IMR-90 (cell line): ENCODE measurements around the gene GABRB2. TPM values are rescaled to one million over a fixed set of nuclear protein-coding genes. Genes with fewer than 3 reads are reported as not detected.

Source experiments
- ATAC-seq: fragments of 200-7000 bp; cut with Tn5 transposase; 2 replicates; pipeline ENCODE4 v1.9.1; 2020; ENCODE audit warnings: low read depth, mild to moderate bottlenecking, moderate library complexity
- BruUV-seq: library from RNA; stranded (reverse); fragments of 400-500 nt; replicated peaks from 2 replicates; lab custom pipeline; 2021; lab: Mats Ljungman, UMichigan
- CTCF ChIA-PET: fragments of 300-600 bp; formaldehyde crosslinking; extraction: SDS; loops from one replicate; lab custom pipeline; 2021; ENCODE audit warnings: antibody characterized with exemption; lab: Yijun Ruan, JAX
- POLR2A ChIA-PET: fragments of 300-600 bp; sonication (Branson Sonifier 250); formaldehyde crosslinking; loops from one replicate; lab custom pipeline; 2022; ENCODE audit warnings: antibody characterized with exemption; ENCODE audit not compliant: unreplicated experiment; lab: Charles Lee
- DNase-seq: peaks from one replicate; pipeline ENCODE4 v3.0.0; 2013
- H2AFZ ChIP-seq: replicated peaks from 2 replicates; pipeline ENCODE3; 2013; ENCODE audit warnings: low read length, mild to moderate bottlenecking; ENCODE audit not compliant: poor library complexity
- H2AK5ac ChIP-seq: 2 replicates; pipeline ENCODE4 v1.6.1; 2013; ENCODE audit warnings: low read depth, low read length, inconsistent platforms
- H2AK9ac ChIP-seq: replicated peaks from 2 replicates; pipeline ENCODE3; 2013; ENCODE audit warnings: mild to moderate bottlenecking, low read depth, low read length, moderate library complexity; ENCODE audit not compliant: poor library complexity
- H2BK120ac ChIP-seq: 2 replicates; pipeline ENCODE4 v1.6.1; 2013; ENCODE audit warnings: low read depth, low read length, inconsistent platforms
- H2BK15ac ChIP-seq: 3 replicates; pipeline ENCODE4 v1.6.1; 2013; ENCODE audit warnings: low read depth, low read length, inconsistent platforms
- H2BK20ac ChIP-seq: 2 replicates; pipeline ENCODE4 v1.6.1; 2013; ENCODE audit warnings: low read depth, mild to moderate bottlenecking, inconsistent platforms, low read length, moderate library complexity
- H2BK5ac ChIP-seq: 2 replicates; pipeline ENCODE4 v1.6.1; 2013; ENCODE audit warnings: mild to moderate bottlenecking, low read depth, low read length, inconsistent platforms; ENCODE audit not compliant: poor library complexity, severe bottlenecking
- H3K14ac ChIP-seq: replicated peaks from 2 replicates; pipeline ENCODE4 v1.6.1; 2013; ENCODE audit warnings: low read depth, low read length, inconsistent platforms
- H3K18ac ChIP-seq: 2 replicates; pipeline ENCODE4 v1.6.1; 2013; ENCODE audit warnings: low read depth, low read length, control low read depth
- H3K23ac ChIP-seq: 2 replicates; pipeline ENCODE4 v1.6.1; 2013; ENCODE audit warnings: low read depth, low read length, inconsistent platforms
- H3K27ac ChIP-seq: 2 replicates; pipeline ENCODE4 v1.5.1; 2013; ENCODE audit warnings: mild to moderate bottlenecking, control low read depth, low read length; ENCODE audit not compliant: insufficient read depth
- H3K27me3 ChIP-seq: 2 replicates; pipeline ENCODE4 v1.6.1; 2013; ENCODE audit warnings: low read length; ENCODE audit not compliant: control insufficient read depth, insufficient read depth
- H3K36me3 ChIP-seq: 2 replicates; pipeline ENCODE4 v1.6.1; 2013; ENCODE audit warnings: low read length, mixed read lengths; ENCODE audit not compliant: control insufficient read depth, insufficient read depth
- H3K4ac ChIP-seq: 2 replicates; pipeline ENCODE4 v1.6.1; 2013; ENCODE audit warnings: low read depth, low read length, inconsistent platforms
- H3K4me1 ChIP-seq: 2 replicates; pipeline ENCODE4 v1.6.1; 2013; ENCODE audit warnings: low read length, mixed read lengths; ENCODE audit not compliant: control insufficient read depth, insufficient read depth
- H3K4me2 ChIP-seq: 2 replicates; pipeline ENCODE4 v1.6.1; 2013; ENCODE audit warnings: low read depth, mild to moderate bottlenecking, control low read depth, low read length, moderate library complexity
- H3K4me3 ChIP-seq: 2 replicates; pipeline ENCODE4 v1.5.1; 2013; ENCODE audit warnings: low read depth, mild to moderate bottlenecking, control low read depth, low read length, moderate library complexity; ENCODE audit not compliant: insufficient read depth
- H3K56ac ChIP-seq: 2 replicates; pipeline ENCODE4 v1.6.1; 2013; ENCODE audit warnings: low read length, inconsistent platforms; ENCODE audit not compliant: insufficient read depth; ENCODE audit errors: extremely low read depth
- H3K79me1 ChIP-seq, 2 experiments: 2 replicates each; pipeline ENCODE4 v1.6.1; 2013; ENCODE audit warnings: low read length in 2 of 2, inconsistent platforms in 1 of 2, low read depth in 1 of 2
- H3K9ac ChIP-seq: 2 replicates; pipeline ENCODE4 v1.6.1; 2013; ENCODE audit warnings: low read depth, low read length, control low read depth
- H3K9me1 ChIP-seq: 2 replicates; pipeline ENCODE4 v1.6.1; 2013; ENCODE audit warnings: low read length, inconsistent platforms; ENCODE audit not compliant: insufficient read depth
- H3K9me3 ChIP-seq: 2 replicates; pipeline ENCODE4 v1.6.1; 2013; ENCODE audit warnings: low read length; ENCODE audit not compliant: control insufficient read depth, insufficient read depth
- H4K20me1 ChIP-seq: 2 replicates; pipeline ENCODE4 v1.6.1; 2013; ENCODE audit warnings: low read length, inconsistent platforms; ENCODE audit not compliant: insufficient read depth
- H4K5ac ChIP-seq: 2 replicates; pipeline ENCODE4 v1.6.1; 2013; ENCODE audit warnings: mild to moderate bottlenecking, low read depth, low read length, control low read depth
- H4K8ac ChIP-seq, 2 experiments: 2 replicates each; pipeline ENCODE4 v1.6.1; 2013; ENCODE audit warnings: low read depth in 2 of 2, low read length in 2 of 2, control low read depth in 1 of 2, inconsistent platforms in 1 of 2
- H4K91ac ChIP-seq: 2 replicates; pipeline ENCODE4 v1.6.1; 2013; ENCODE audit warnings: low read depth, low read length, inconsistent platforms; ENCODE audit not compliant: insufficient read depth
- BHLHE40 ChIP-seq: fragments of 150-350 bp; IDR thresholded peaks from 2 replicates; pipeline ENCODE4 v1.6.1; 2016; ENCODE audit warnings: mild to moderate bottlenecking, low read depth, low read length
- CEBPB ChIP-seq: IDR thresholded peaks from 2 replicates; pipeline ENCODE4 v1.6.1; 2012; ENCODE audit warnings: low read depth, low read length, improper control_type of control experiment
- CHD1 ChIP-seq: IDR thresholded peaks from 2 replicates; pipeline ENCODE4 v1.6.1; 2012; ENCODE audit warnings: low read depth, low read length, improper control_type of control experiment
- CTCF ChIP-seq: conservative IDR thresholded peaks from 2 replicates; pipeline ENCODE4 v1.5.1; 2012; ENCODE audit warnings: mild to moderate bottlenecking, low read depth, low read length, improper control_type of control experiment
- ELK1 ChIP-seq: fragments of 150-350 bp; IDR thresholded peaks from 2 replicates; pipeline ENCODE4 v1.6.1; 2016; ENCODE audit warnings: low read depth, mild to moderate bottlenecking, low read length, moderate library complexity, borderline replicate concordance
- FOS ChIP-seq: fragments of 150-350 bp; IDR thresholded peaks from 2 replicates; pipeline ENCODE4 v1.6.1; 2016; ENCODE audit warnings: low read depth, low read length
- MAFK ChIP-seq: IDR thresholded peaks from 2 replicates; pipeline ENCODE4 v1.6.1; 2012; ENCODE audit warnings: low read depth, low read length, improper control_type of control experiment
- MAZ ChIP-seq: IDR thresholded peaks from 2 replicates; pipeline ENCODE4 v1.6.1; 2012; ENCODE audit warnings: low read depth, mild to moderate bottlenecking, low read length, improper control_type of control experiment, moderate library complexity, borderline replicate concordance
- MXI1 ChIP-seq: IDR thresholded peaks from 2 replicates; pipeline ENCODE4 v1.6.1; 2012; ENCODE audit warnings: low read depth, mild to moderate bottlenecking, low read length, moderate library complexity, borderline replicate concordance
- NFE2L2 ChIP-seq: fragments of 150-350 bp; IDR thresholded peaks from 2 replicates; pipeline ENCODE4 v1.6.1; 2016; ENCODE audit warnings: low read depth, mild to moderate bottlenecking, low read length
- POLR2A ChIP-seq: IDR thresholded peaks from 2 replicates; pipeline ENCODE4 v1.6.1; 2012; ENCODE audit warnings: mild to moderate bottlenecking, low read depth, low read length
- RCOR1 ChIP-seq: IDR thresholded peaks from 2 replicates; pipeline ENCODE4 v1.6.1; 2012; ENCODE audit warnings: mild to moderate bottlenecking, low read length, improper control_type of control experiment; ENCODE audit not compliant: insufficient replicate concordance
- RFX5 ChIP-seq: IDR thresholded peaks from 2 replicates; pipeline ENCODE4 v1.8.0; 2012; ENCODE audit warnings: low read depth, mild to moderate bottlenecking, low read length, moderate library complexity
- SMC3 ChIP-seq: fragments of 150-350 bp; IDR thresholded peaks from 2 replicates; pipeline ENCODE4 v1.6.1; 2016; ENCODE audit warnings: low read depth, mild to moderate bottlenecking, antibody characterized with exemption, low read length, moderate library complexity
- WGBS, 2 experiments: methylation state at CpG; one replicate each; pipeline versions ENCODE4 v1.1.5 to v1.1.7; 2013; ENCODE audit warnings: missing lambda C conversion rate in 2 of 2; ENCODE audit not compliant: insufficient read length in 1 of 2; ENCODE audit errors: extremely low coverage in 2 of 2; 5-methylcytosine and 5-hydroxymethylcytosine counted together
- dilution Hi-C: fragments of 300-500 bp; cut with HindIII; formaldehyde crosslinking; loops from one replicate; pipeline ENCODE4 v1.14.3; 2018; ENCODE audit warnings: low sequenced_read_pairs; ENCODE audit not compliant: unreplicated experiment
- in situ Hi-C: fragments of 300-500 bp; cut with MboI; formaldehyde crosslinking; loops from 3 replicates; pipeline ENCODE4 v1.14.3; 2019; ENCODE audit warnings: low sequenced_read_pairs, inconsistent platforms, mixed read lengths
- intact Hi-C: fragments of 100-400 bp; cut with micrococcal nuclease; formaldehyde crosslinking; loops from 2 replicates; pipeline ENCODE4 v1.10.0; 2022
- polyA plus RNA-seq, 3 experiments: library from polyadenylated mRNA; depleted of rRNA; stranded (reverse); fragments of >200 nt; gene quantifications; 2 replicates each; pipeline ENCODE4 v1.2.3, GENCODE V29; 2012; ENCODE audit warnings: low replicate concordance in 1 of 3
- total RNA-seq: library from RNA; depleted of rRNA; stranded (reverse); fragments of >200 nt; gene quantifications from 2 replicates; pipeline ENCODE4 v1.2.3, GENCODE V29; 2012
- TF ChIP-seq, protein P1 (sequence below): fragments of 150-350 bp; IDR thresholded peaks from 2 replicates; pipeline ENCODE4 v1.6.1; 2017; ENCODE audit warnings: mild to moderate bottlenecking, antibody characterized with exemption, low read length, low read depth

The GABRB2 gene
- total and polyA plus RNA-seq, 2 of the 4 experiments (the other 2 are of a cell fraction), result not detected

DNA sequence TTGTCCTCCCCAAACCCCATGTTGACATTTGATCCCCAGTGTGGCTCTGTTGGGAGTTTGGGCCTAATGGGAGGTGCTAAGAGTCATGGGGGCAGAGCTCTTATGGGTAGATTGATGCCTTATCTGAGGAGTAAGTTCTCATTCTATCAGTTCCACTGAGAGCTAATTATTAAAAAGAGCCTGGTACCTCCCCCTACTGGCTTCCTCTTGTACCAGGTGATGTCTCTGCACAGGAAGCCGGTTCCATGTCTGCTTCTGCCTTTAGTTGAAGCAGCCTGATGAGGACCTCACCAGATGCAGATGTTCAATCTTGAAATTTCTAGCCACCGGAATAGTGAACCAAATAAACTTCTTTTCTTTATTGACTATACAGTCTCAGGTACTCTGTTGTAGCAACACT lies 10.8 kb downstream of the GABRB2 start:
- no peak overlapping the region for H2BK15ac ChIP-seq
- dilution Hi-C loops, result no loop called here
- no peak overlapping the region for H3K23ac ChIP-seq
- H3K9me1 ChIP-seq, result no peaks in the 10 kb centered on the region
- no peak overlapping the region for H3K18ac ChIP-seq
- WGBS, 2 experiments, result 71% methylated on average over 1 of the region's 2 CpGs; no CpG with 5 or more reads in 1 of the 2 experiments
- H2AK9ac ChIP-seq, result no peak overlapping the region
- in situ Hi-C loops, result no loop called here
- POLR2A ChIA-PET, result no interaction called here
- H3K14ac ChIP-seq, result no peak overlapping the region
- intact Hi-C loops, result no loop called here
- H3K4me3 ChIP-seq, result no peak overlapping the region
- CTCF ChIA-PET, result no interaction called here
- no peak overlapping the region for H4K91ac ChIP-seq
- no peaks in the 10 kb centered on the region for H3K79me1 ChIP-seq
- no peaks in the 10 kb centered on the region for H3K4me1 ChIP-seq
- H2BK20ac ChIP-seq, result no peak overlapping the region
- H4K8ac ChIP-seq, result no peak overlapping the region
- no peak overlapping the region for H3K56ac ChIP-seq
- H4K5ac ChIP-seq, result no peak overlapping the region
- no peak overlapping the region for H2AFZ ChIP-seq
- H4K20me1 ChIP-seq, result no peaks in the 10 kb centered on the region
- no TSS peak for BruUV-seq
- no peak overlapping the region for H3K9ac ChIP-seq
- no peak overlapping the region for H2BK5ac ChIP-seq
- H3K36me3 ChIP-seq, result no peaks in the 10 kb centered on the region
- DNase-seq (no peak), ATAC-seq (no peak)
- H3K9me3 ChIP-seq, result peaks cover under 1% of the 10 kb centered on the region; the same call in 1 of the 2 replicates
- H3K27ac ChIP-seq, result no peak overlapping the region
- no peaks in the 10 kb centered on the region for H3K27me3 ChIP-seq
- no peak overlapping the region for H3K4ac ChIP-seq
- TF ChIP-seq MAZ, result no peak
- TF ChIP-seq MXI1, result no peak
- TF ChIP-seq FOS, result no peak
- no peak for TF ChIP-seq RFX5
- TF ChIP-seq CTCF, result no peak
- no peak for TF ChIP-seq SMC3
- TF ChIP-seq, protein P1, sequence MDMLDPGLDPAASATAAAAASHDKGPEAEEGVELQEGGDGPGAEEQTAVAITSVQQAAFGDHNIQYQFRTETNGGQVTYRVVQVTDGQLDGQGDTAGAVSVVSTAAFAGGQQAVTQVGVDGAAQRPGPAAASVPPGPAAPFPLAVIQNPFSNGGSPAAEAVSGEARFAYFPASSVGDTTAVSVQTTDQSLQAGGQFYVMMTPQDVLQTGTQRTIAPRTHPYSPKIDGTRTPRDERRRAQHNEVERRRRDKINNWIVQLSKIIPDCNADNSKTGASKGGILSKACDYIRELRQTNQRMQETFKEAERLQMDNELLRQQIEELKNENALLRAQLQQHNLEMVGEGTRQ, result no peak
- no peak for TF ChIP-seq NFE2L2
- TF ChIP-seq MAFK, result no peak
- no peak for TF ChIP-seq POLR2A
- no peak for TF ChIP-seq RCOR1
- TF ChIP-seq CEBPB, result no peak
- no peak for TF ChIP-seq ELK1
- no peak for TF ChIP-seq CHD1
- TF ChIP-seq BHLHE40, result no peak
- no peak overlapping the region for H3K4me2 ChIP-seq
- no peak overlapping the region for H2AK5ac ChIP-seq
- H2BK120ac ChIP-seq, result no peak overlapping the region
